NCI-H1436 (cell line): Measurements from ENCODE around the gene VGLL4.

ENCODE experiments used
- DNase-seq: peaks from one replicate; lab custom pipeline; 2025; lab: John Stamatoyannopoulos, UW

VGLL4 gene

GRCh38 chr3:11548721-11549131, 95.0 kb downstream of the VGLL4 start:
- no peak for DNase-seq

- no peak for DNase-seq
Observed at GRCh38 chr3:11547498-11547897, 96.2 kb downstream of the VGLL4 start.

GRCh38 chr3:11546657-11547302, 96.9 kb downstream of the VGLL4 start:
- DNase-seq = no peak

- DNase-seq = no peak
Observed at GRCh38 chr3:11545186-11545851, 98.4 kb downstream of the VGLL4 start.

- no peak for DNase-seq
Observed at GRCh38 chr3:11544412-11545181, 99.1 kb downstream of the VGLL4 start.

DNA sequence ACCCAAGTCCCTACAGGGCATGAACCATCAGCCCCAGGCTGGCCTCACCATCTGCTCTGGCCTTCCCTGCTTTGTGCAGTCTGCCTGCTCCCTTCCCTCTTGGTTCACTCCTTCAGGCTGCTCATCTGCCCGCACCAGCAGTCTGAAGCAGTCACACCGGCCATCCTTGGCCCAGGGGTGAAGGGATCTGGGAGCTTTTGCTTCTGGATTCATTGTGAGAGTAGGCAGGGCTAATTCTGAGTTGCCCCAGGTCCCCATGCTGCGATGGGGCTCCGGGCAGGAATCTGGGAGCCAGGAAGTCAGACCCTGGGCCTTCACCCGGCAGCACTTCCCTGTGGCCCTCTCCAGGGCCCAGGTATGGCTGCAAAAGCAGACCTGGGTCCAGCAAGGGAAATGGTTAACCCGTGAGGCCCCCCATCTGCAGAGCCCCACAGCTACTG, 99.7 kb downstream of the VGLL4 start:
- no peak for DNase-seq

DNA sequence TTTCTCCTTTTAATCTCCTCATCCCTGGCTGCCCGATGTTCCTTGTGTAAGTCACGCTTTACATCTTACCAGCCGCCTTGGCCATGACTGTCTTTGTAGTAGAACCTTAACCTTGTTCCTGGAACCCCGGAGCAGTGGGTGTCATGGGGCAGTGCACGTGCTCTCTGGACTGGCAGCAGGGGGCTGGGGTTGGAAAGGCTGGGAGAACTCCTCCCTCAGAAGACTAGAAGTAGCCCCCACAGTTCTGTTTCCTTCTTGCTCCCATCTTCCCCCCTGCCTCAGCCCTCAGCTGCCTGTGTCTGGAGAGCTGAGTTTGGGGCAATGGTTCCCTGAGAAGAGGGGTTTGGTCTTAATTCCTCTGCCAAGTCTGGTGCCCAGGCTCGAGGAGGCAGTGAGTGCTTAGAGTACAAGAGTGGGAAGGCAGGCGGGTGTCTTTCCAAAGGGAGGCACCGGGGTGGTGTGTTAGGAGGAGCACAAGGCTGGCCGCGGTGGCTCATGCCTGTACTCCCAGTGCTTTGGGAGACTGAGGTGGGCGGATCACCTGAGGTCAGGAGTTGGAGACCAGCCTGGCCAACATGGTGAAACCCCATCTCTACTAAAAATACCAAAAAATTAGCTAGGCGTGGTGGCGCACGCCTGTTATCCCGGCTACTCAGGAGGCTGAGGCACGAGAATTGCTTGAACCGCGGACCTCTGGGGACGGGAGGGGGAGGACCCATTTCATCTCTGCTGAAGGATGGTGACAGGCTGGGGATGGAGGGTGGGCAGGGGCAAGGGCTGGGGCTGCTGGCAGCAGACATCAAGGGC, 100.4 kb downstream of the VGLL4 start:
- DNase-seq = no peak

- no peak for DNase-seq
Observed at GRCh38 chr3:11542551-11542950, 101.2 kb downstream of the VGLL4 start.

- no peak for DNase-seq
Observed at GRCh38 chr3:11541321-11542303, 102.1 kb downstream of the VGLL4 start.

DNA sequence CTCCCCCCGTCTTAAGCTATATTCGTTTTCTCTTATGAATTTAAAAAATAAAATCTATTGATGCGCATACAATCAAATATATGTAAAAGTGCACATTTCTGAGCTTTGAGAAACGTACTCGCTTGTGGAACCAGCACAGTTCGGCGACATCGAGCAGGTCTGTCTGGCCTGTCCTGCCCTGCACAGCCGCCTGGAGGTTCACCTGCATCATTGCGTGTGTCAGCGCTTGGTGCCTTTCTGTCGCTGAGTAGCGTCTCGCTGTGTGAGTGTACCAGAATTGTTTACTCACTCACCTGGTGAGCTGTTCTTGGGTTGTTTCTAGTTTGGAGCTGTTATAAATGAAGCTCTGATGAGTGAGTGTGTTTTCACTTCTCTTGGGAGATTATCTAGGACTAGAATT, 104.0 kb downstream of the VGLL4 start:
- no peak for DNase-seq

DNA sequence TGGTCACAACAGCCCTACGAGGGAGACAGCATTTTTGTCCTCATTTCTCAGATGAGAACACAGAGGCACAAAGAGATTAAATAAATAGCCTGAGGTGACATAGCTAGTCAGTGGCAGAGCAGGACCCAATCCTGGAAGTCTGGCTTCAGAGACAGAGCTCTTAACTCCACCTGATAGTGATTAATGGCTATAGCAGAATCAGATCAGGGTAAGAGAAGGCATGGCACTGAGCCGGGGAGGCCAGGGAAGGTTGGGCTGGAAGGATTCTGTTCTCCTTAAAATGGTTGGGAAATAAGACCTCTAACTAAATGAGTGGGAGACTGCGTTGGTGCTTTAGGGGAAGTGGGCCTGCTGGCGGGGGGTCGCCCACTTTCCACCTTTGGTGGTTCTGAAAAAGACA, 104.5 kb downstream of the VGLL4 start:
- DNase-seq = no peak

- DNase-seq = no peak
Observed at GRCh38 chr3:11538581-11538980, 105.1 kb downstream of the VGLL4 start.

GRCh38 chr3:11536936-11537612, 106.6 kb downstream of the VGLL4 start:
- DNase-seq = no peak

DNA sequence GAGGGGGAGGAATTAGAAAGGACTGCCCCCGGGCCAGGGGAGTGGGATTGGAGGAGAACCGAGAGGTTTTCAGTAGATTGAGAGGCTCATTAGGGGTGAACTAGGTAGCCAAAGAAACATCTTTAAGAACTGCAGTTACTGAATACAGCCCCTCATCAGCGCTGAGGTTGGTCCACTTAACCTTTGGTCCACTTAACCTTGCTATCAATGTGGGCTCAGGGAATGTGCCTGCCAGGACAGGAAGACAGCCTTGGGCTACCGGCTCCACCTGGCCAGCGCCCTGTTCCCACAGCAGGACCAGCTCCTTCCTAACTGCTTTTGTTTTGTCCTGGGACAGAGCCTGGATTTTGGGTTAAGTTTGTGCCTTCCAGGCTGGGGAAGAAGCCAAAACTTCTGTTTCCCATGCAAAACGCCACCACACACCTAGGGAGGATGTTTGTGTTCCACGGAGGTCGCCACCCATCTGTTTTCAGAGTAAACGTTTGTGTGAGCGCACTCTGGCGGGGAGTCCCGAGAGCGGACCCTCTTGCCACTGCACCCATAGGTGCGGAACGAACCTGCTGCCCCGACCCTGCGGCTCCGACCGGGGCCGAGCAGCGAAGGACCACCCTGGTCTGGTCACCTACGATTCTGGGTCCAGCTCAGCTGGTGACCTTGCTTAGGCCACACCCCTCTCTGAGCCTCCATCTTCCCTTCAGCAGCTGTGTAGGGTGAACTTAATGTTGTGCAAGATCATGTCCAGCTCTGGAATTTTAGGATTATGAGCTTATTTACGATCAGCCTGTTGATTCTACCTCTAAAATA, 107.4 kb downstream of the VGLL4 start:
- no peak for DNase-seq

GRCh38 chr3:11535243-11535960, 108.3 kb downstream of the VGLL4 start:
- no peak for DNase-seq

GRCh38 chr3:11534793-11535101, 109.0 kb downstream of the VGLL4 start:
- no peak for DNase-seq

- DNase-seq = no peak
Observed at GRCh38 chr3:11534011-11534792, 109.5 kb downstream of the VGLL4 start.

GRCh38 chr3:11532931-11533391, 110.8 kb downstream of the VGLL4 start:
- no peak for DNase-seq
